Testis (tissue), 5 donors: ENCODE measurements around the gene ZNF143. TPM values are rescaled to one million over a fixed set of nuclear protein-coding genes. Genes with fewer than 3 reads are reported as not detected.

ENCODE experiments used
- DNase-seq: peaks from one replicate; pipeline ENCODE4 v3.0.0-alpha.2; 2019
- H3K27ac ChIP-seq, 2 donors: fragments of 200-600 bp; sonication (generic); one replicate each; pipeline ENCODE4 v1.5.1; 2019
- H3K27me3 ChIP-seq: fragments of 200-600 bp; sonication (generic); one replicate; pipeline ENCODE4 v1.5.1; 2019
- H3K36me3 ChIP-seq: fragments of 200-600 bp; sonication (generic); one replicate; pipeline ENCODE4 v1.5.1; 2017; ENCODE audit warnings: low read depth; ENCODE audit errors: missing control alignments
- H3K4me1 ChIP-seq: fragments of 200-600 bp; sonication (generic); one replicate; pipeline ENCODE4 v1.5.1; 2019
- H3K4me3 ChIP-seq, 2 donors: fragments of 200-600 bp; sonication (generic); one replicate each; pipeline ENCODE4 v1.5.1; 2017 to 2019
- H3K9me3 ChIP-seq: fragments of 200-600 bp; sonication (generic); one replicate; pipeline ENCODE4 v1.5.1; 2017
- POLR2A ChIP-seq: fragments of 450-650 bp; IDR thresholded peaks from one replicate; pipeline ENCODE4 v1.6.1; 2017; ENCODE audit warnings: antibody characterized with exemption, mild to moderate bottlenecking, moderate library complexity
- whole genome bisulfite sequencing, 2 donors: methylation state at CpG; one replicate each; pipeline ENCODE4 v1.1.5; 2018; 5-methylcytosine and 5-hydroxymethylcytosine counted together
- intact Hi-C: fragments of 100-400 bp; cut with DNase I; formaldehyde crosslinking; loops from one replicate; pipeline ENCODE4 v1.15.1; 2023; ENCODE audit warnings: low total_unique reads
- long read RNA-seq, 2 donors: transcript quantifications; one replicate each; lab custom pipeline, GENCODE V29; 2026
- polyA plus RNA-seq: library from polyadenylated mRNA; stranded (reverse); fragments of 350-450 nt; fragmentation: Illumina TruSeq; extraction: RNeasy Lipid Tissue Mini Kit (QIAGEN cat#74804); gene quantifications from one replicate; pipeline ENCODE4 v1.2.3, GENCODE V29; 2014; ENCODE audit warnings: low read depth, low replicate concordance; ENCODE audit not compliant: insufficient read depth
- total RNA-seq, 2 donors: library from RNA; depleted of rRNA; stranded (reverse); fragments of >200 nt; gene quantifications; one replicate each; pipeline ENCODE4 v1.2.3, GENCODE V29; 2016
- TF ChIP-seq, protein P1 (sequence below), 3 experiments: fragments of 450-650 bp in 2 of 3; fragments of 200-600 bp in 1 of 3; sonication (generic) in 1 of 3; IDR thresholded peaks; one replicate each; pipeline ENCODE4 v1.5.1; 2016 to 2019; ENCODE audit warnings: antibody characterized with exemption in 3 of 3, mild to moderate bottlenecking in 2 of 3, moderate library complexity in 1 of 3

ZNF143 gene
- total RNA-seq (10 to 100 TPM; 37.2 to 49.9 TPM), polyA plus RNA-seq (43.6 TPM)
- long read RNA-seq, donor 1, partial matches to known transcripts: 0 of 5 reads
- long read RNA-seq, donor 1, other reads (novel, unspliced or antisense): 0 of 5 reads
- long read RNA-seq, donor 2, partial matches to known transcripts: 0 of 2 reads
- long read RNA-seq, donor 2, other reads (novel, unspliced or antisense): 0 of 2 reads

DNA sequence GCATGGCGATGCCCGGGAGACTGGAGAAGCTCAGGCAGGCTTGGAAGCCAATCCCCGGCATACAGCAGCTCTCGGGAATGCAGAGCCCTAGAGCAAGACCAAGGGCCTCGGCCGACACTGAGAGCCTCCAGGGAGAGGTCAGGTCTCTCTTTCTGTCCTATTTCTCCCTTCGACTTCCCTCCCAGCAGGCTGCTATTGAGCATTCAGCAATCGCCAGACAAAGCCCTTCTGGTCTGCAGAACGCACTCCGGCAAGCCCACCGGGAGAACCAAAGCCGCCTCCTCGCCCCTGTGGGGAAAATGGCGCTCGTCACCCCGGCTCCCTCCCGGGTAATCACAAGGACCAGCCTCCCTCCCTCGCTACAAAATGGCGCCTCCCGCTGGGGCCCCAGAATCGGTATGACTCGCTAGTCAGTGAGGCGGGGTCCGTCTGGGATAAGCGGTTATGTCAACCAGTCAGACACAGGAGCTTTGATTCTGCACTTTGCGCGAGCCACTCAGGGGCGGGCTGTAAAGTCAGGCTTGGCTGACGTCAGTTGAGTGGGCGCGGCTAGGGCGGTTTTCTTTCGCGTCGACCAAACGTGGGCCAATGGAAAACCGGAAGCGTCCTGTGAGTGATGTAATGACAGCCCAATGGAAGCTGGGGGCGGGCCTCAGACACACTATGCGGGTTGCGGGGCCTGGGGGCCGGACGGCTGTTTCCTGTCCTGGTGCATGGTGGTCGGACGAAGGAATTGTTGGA, at the start of gene ZNF143:
TSS of gene ZNF143 (plus strand) at position 691 of the 741 bp plus-strand sequence. CDS start 10,297 bp downstream, outside the sequence.
- TF ChIP-seq, protein P1, sequence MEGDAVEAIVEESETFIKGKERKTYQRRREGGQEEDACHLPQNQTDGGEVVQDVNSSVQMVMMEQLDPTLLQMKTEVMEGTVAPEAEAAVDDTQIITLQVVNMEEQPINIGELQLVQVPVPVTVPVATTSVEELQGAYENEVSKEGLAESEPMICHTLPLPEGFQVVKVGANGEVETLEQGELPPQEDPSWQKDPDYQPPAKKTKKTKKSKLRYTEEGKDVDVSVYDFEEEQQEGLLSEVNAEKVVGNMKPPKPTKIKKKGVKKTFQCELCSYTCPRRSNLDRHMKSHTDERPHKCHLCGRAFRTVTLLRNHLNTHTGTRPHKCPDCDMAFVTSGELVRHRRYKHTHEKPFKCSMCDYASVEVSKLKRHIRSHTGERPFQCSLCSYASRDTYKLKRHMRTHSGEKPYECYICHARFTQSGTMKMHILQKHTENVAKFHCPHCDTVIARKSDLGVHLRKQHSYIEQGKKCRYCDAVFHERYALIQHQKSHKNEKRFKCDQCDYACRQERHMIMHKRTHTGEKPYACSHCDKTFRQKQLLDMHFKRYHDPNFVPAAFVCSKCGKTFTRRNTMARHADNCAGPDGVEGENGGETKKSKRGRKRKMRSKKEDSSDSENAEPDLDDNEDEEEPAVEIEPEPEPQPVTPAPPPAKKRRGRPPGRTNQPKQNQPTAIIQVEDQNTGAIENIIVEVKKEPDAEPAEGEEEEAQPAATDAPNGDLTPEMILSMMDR (IDR thresholded peaks at IDR 0.05): peak in 2 of 3 experiments; percentile 29 to 63
- peak; percentile 90 for TF ChIP-seq POLR2A
- peak within 1 kb of the TSS; percentile 87 to 94 for H3K4me3 ChIP-seq
- no peaks in the 10 kb centered on the region for H3K27me3 ChIP-seq
- DNase-seq: peak; percentile 100
- intact Hi-C loops: loop anchor here (2.0 kb wide), 1 partner anchor 146 kb away; the partner anchor contains the start of gene TMEM41B
- peak within 1 kb of the TSS; percentile 97 to 100 for H3K27ac ChIP-seq
- no peaks in the 10 kb centered on the region for H3K9me3 ChIP-seq
- 0% methylated on average over 21 to 44 of the region's 45 CpGs for WGBS, 2 donors
- H3K36me3 ChIP-seq: no peaks in the 10 kb centered on the region
- peaks cover 7% of the 10 kb centered on the region for H3K4me1 ChIP-seq

DNA sequence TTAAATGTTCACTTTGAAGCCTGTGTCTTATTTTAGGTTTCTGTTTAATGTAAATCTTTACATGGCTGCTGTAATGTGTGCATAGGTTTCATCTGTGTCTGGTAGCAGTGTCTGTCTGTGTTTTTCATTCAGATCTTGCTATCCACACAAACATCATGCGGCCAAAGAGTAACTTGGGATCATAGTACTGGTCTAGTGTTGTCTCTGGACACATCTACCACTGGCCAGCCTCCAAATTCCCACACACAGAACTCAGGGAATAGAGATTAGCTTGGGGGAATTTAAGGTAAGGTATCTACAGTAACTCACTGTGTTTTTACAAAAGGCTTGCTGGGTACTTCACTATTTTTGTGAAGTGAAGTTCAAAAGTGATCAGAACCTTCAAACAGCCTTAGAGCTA, 32.1 kb upstream of the ZNF143 start:
- Histone ChIP-seq H3K27me3 (no peaks in the 10 kb centered on the region), H3K4me1 (no peaks in the 10 kb centered on the region), H3K4me3 (no peak overlapping the region), H3K9me3 (no peaks in the 10 kb centered on the region), H3K36me3 (no peaks in the 10 kb centered on the region), H3K27ac (no peak overlapping the region)
- TF ChIP-seq POLR2A: no peak
- TF ChIP-seq, protein P1 (IDR thresholded peaks at IDR 0.05): no peak
- 84 to 86% methylated on average over 1 of the region's 1 CpG for WGBS, 2 donors
- intact Hi-C loops: no loop called here
- DNase-seq: no peak

DNA sequence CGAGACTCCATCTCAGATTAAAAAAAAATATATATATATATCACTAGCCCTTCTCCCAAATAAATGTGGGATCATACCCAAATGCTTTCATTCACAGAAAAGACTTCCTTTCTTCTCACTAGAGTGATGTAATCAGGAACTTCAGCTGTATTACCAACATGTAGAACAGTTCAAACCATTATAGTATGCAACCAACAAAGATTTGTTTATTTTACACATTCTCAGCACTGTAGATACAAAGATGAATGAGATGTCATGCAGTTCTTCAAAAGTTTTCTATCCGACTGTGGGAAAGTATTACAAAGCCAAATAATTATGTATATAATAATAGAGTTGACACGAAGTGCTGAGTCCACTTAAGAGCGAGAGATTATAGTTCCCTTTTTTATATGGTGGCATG, 22.2 kb upstream of the ZNF143 start:
- Histone ChIP-seq H3K36me3 (no peaks in the 10 kb centered on the region), H3K27me3 (no peaks in the 10 kb centered on the region), H3K27ac (no peak overlapping the region), H3K4me1 (no peaks in the 10 kb centered on the region), H3K4me3 (no peak overlapping the region), H3K9me3 (no peaks in the 10 kb centered on the region)
- intact Hi-C loops: no loop called here
- no peak for TF ChIP-seq POLR2A
- TF ChIP-seq, protein P1 (IDR thresholded peaks at IDR 0.05): no peak
- WGBS, 2 donors: 92 to 94% methylated on average over 4 of the region's 4 CpGs
- no peak for DNase-seq

DNA sequence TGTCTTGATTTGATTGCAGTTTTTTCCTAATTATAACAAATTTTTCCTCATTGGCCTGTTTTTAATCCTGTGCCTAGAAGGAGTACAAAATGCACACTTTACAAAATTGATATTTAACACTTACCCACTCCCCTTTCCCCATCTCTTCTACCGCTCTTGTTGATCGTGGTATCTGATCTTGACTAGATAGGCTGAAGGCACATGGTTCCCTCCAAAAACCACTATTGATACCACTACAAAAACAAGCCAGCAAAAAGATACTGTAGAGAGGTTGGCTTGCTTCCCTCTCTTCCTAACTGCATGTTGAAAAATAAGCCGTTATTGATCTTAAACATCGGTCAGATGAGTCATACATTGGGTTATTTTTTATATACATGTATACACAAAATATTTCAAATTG, 14.6 kb upstream of the ZNF143 start:
- Histone ChIP-seq H3K9me3 (no peaks in the 10 kb centered on the region), H3K4me1 (no peaks in the 10 kb centered on the region), H3K27ac (no peak overlapping the region), H3K27me3 (no peaks in the 10 kb centered on the region), H3K4me3 (no peak overlapping the region), H3K36me3 (no peaks in the 10 kb centered on the region)
- no peak for TF ChIP-seq POLR2A
- TF ChIP-seq, protein P1 (IDR thresholded peaks at IDR 0.05): no peak
- WGBS, 2 donors: 88 to 89% methylated on average over 4 of the region's 4 CpGs
- DNase-seq: no peak
- intact Hi-C loops: no loop called here
